ENCODE results near the gene C1orf52.
"Not testable (repeated sequence)": the region's sequence is repeated elsewhere in the genome, so short reads cannot be mapped to it uniquely, and the experiment has no call there.

Gene C1orf52

GRCh38 chr1:85277802-85278201 is 18.3 kb upstream of the C1orf52 start:
- DNase-seq (ENCODE audit: low read depth): no peak

DNA sequence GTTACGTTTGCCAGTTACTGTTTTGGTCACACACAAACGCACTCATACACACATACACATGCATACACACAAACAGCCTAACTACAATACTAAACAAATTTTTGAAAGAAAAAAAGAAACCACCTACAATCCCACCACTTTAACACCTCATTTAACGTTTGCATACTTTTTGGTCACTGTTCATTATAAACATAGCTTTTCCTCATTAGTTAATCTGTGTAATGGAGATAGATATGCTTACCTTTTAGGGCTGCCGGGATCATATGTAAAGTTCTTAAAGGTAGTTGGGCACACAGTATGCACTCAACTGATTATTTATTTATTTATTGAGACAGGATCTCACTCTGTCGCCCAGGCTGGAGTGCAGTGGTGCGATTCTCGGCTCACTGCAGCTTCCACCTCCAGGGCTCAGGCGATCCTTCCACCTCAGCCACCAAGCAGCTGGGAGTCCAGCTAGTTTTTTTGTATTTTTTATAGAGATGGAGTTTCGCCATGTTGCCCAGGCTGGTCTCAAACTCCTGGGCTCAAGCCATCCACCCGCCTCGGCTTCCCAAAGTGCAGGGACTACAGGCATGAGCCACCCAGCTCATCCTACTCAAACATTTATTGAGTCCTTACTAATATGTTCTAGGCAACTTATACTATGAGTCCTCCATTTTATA is 17.6 kb upstream of the C1orf52 start:
- DNase-seq (ENCODE audit: low read depth): no peak

DNA sequence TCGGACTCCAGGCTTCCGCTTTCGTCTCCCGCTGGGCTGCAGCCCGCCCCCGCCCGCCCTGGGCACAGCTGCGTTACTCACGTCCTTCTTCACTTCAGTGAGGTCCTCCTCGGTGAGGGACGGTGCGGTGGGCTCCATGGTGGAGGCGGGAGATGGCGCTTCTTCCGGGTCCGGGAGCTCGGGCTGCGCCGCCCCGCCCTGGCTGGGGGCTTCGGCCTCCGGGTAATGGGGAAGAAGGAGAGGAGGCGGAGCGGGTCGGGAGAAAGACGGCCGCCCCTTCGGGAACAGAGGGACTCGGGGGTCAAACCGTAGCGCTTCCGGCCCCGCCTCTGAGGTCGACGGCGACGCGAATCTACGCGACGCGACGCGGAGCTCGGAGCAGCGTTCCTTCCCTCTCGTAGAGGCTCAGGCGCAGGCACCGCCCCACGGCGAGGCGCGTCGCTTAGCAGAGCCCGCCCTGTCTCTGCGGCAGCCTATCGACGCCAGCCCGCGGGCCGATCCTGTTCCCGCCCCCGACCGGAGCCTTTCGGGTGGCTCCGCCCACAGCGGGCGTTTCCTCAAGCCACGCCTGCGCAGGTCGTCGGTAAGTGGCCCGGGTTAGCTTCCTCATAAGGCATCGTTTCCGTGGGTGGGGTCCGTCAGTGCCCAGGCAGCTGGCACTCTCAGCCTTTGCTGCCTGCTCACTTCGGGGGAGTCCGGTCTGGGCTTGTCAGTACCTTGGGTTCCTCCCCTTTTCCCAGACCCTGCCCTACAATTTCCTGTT is 16.9 kb upstream of the C1orf52 start, which contains the start of gene BCL10:
TSS of gene BCL10 (minus strand) at position 418 of the 763 bp plus-strand sequence. CDS start at position 138, 280 bp downstream.
- peak; percentile 97 for DNase-seq (ENCODE audit: low read depth)

DNA sequence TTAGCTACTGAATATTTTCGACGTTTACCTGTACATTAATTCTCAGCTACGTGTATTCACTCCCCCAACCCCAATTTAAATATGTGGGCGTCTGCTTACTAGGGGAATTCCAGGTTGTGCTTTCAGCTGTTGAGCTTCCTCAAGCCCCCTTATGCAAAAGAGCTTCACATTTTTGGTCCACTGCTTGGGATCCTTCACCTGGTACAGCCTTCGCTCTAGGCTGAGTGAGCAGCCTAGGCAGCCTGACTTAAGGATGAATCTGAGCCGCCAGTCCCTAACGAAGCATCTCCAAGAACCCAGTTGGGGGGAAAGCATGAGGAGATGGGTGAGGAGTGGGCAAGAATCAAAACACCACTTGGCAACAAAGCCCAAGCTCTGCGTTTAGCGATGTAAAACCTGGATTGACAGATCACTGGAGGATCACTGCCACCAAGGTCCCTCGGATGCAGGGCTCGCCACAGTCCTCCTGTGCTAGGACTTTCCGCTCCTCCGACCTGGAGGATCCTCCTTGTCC is 16.3 kb upstream of the C1orf52 start:
- no peak for DNase-seq (ENCODE audit: low read depth)

DNA sequence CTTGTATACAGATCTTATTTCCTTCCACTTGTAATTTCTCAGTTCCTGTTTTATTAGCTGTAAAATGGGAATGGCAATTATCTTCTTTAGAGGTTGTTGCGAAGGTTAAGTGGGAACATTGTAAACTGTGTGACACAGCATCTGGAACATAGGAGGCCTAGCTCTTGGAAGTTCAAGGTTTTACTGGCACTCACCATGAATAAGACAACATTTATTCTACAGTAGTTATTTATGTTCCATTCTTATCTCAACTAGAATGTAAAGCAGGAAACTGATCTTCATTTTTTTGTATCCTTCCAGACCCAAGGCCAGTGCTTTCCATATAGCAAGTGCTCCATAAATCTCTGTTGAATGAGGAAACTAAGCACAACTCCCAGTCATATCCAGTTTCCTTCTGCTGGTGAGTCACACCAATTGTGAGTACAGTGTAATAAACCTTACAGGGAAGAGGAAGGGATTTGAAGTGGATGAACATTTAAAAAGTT is 15.5 kb upstream of the C1orf52 start:
- no peak for DNase-seq (ENCODE audit: low read depth)

DNA sequence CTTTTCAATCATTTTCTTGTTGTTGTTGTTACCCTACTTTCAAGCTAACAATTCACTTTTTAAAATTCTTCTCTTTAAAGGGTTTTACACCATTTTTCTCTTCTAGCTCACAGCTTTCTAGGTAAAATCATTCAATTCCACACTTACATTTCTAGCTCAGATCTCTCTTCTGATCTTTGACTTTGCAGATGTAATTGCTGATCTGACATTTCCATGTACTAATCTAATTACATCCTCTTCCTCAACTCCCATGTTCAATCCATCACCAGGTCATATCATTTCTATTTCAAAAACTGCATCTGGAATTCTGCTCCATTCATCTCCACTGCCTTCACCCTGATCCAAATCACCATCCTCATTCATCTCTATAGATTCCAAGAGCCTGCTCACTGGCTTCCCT is 13.9 kb upstream of the C1orf52 start:
- DNase-seq (ENCODE audit: low read depth): no peak

- no peak for DNase-seq (ENCODE audit: low read depth)
Measured at GRCh38 chr1:85268801-85269585, 9.5 kb upstream of the C1orf52 start.

DNA sequence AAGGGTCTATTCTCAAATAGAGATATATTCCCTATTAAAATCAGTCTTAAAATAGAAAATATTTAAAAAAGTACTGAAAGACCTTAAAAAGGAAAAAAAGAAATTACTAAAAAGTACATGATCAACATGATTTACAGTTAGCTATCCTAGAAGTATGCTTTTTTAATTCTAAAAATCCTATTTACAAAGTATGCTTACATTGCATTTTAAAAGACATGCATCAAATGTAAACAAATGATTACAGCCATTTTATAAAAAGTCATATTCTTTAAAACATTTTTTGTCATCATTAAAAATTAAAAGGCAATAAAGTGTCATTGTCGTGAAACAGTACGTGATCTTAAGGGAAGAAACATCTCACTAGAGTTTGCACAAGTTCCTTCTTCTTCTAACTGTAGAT is 7.9 kb upstream of the C1orf52 start:
- no peak for DNase-seq (ENCODE audit: low read depth)

DNA sequence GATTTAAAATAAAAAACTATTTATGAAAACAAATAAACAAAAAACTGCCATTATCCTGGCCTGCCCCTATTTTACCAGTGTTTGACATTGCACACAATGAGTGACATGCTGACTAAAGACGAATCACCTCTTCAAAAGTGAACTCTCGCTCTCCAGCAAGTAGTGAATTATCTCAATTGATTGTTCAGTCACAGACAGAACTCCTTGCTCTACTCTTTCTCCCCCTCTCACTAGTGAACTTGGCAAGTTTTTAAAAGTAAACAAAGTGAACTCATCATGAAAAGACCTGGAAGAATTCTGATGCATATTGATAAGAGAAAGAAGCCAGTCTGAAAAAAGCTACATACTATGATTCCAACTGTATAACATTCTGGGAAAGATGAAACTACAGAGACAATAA is 4.7 kb upstream of the C1orf52 start:
- no peak for DNase-seq (ENCODE audit: low read depth)

GRCh38 chr1:85262985-85263384 is 3.5 kb upstream of the C1orf52 start:
- DNase-seq (ENCODE audit: low read depth): no peak

- no peak for DNase-seq (ENCODE audit: low read depth)
Measured at GRCh38 chr1:85259912-85260274, 431 bp upstream of the C1orf52 start.

GRCh38 chr1:85258536-85259117 is 835 bp downstream of the C1orf52 start:
- no peak for DNase-seq (ENCODE audit: low read depth)

GRCh38 chr1:85249042-85249441 is 10.4 kb downstream of the C1orf52 start:
- not testable (repeated sequence) for DNase-seq (ENCODE audit: low read depth)

DNA sequence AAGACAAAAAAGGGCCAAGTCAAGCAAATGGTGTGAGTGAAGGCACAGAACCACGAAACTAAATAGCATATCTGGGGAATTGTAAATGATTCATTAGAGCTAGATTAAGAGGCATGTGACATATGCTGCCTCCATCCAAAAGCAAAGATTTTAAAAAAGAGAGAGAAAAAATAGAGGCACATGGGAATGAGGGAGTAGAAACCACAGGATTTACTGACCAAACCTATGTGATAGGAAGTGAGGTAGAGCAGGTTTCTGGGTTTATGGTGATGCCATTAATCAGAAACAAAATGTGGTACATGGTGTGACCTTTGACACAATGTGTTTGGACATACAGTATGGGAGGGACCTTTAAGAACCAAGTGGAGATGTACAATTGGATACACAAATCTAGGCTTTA is 13.6 kb downstream of the C1orf52 start:
- DNase-seq (ENCODE audit: low read depth): no peak

- DNase-seq (ENCODE audit: low read depth): no peak
Measured at GRCh38 chr1:85245456-85245855, 14.0 kb downstream of the C1orf52 start.

- no peak for DNase-seq (ENCODE audit: low read depth)
Measured at GRCh38 chr1:85244271-85245061, 15.0 kb downstream of the C1orf52 start.

DNA sequence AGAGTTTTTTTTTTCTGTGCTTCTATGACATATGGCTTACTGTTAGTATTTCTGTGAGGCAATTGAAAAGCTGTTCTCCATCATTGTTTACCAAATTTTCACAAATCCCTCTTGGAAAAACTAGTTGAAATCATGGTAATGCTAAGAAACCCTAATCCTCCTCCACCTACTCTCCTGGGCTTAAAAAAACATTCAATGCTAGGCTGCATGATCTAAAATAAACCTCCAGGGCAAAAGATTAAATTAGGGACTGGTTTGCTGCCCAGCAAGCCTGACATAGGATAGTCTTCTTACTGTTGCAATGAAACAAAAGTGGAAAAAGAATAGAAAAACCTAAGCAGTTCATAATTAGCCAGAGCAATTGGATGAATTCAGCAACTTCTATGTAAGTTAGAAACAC is 16.1 kb downstream of the C1orf52 start:
- no peak for DNase-seq (ENCODE audit: low read depth)

DNA sequence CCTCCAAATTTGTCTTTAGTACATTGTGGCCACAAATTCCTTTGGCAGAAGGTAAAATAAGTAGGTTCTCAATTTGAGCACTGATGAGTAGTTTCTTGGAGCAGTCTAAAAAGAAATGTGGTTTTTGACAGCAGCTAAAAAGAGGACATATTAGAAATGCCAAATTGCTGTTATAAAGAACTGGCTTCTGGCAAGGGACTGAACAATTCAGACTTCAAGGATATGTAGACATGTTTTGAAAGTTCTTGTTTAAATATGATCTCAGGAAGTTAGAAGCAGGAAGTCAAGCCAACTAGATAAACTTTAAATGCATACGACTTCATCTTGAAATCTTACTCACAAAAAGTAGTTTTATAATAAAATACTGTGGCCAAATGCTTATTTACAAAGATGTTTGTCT is 18.8 kb downstream of the C1orf52 start:
- DNase-seq (ENCODE audit: low read depth): no peak

- DNase-seq (ENCODE audit: low read depth): no peak
Measured at GRCh38 chr1:85240174-85240601, 19.3 kb downstream of the C1orf52 start.

GRCh38 chr1:85237613-85238012 is 21.8 kb downstream of the C1orf52 start:
- no peak for DNase-seq (ENCODE audit: low read depth)

GRCh38 chr1:85230305-85230977 is 29.0 kb downstream of the C1orf52 start:
- DNase-seq (ENCODE audit: low read depth): no peak

All from activated T-helper 9 cell treated with anti-CD3 and anti-CD28 coated beads, Interleukin-2, amount 50 U/mL, for 16 hours (primary cell).